Measurements from ENCODE around the gene GUCY2D. TPM values are rescaled to one million over a fixed set of nuclear protein-coding genes. Genes with fewer than 3 reads are reported as not detected.
A peak's percentile ranks its signal among the peaks of the same experiment; 100 is the strongest.

GUCY2D gene
- polyA plus RNA-seq, 1 donor from 2014 or later = 0.07 TPM

GRCh38 chr17:8062807-8063483, 60.5 kb downstream of the GUCY2D start:
- no peak overlapping the region for H2AFZ ChIP-seq (ENCODE audit: low read depth, low read length)
- H3K27me3 ChIP-seq (ENCODE audit: insufficient read depth, low read depth, low read length) = peaks cover 70% of the 10 kb centered on the region
- H3K79me2 ChIP-seq (replicated peaks; ENCODE audit: insufficient read depth, low read length) = no peaks in the 10 kb centered on the region
- H3K9me2 ChIP-seq (ENCODE audit: insufficient read depth, low read length) = no peaks in the 10 kb centered on the region
- peak overlapping the region; percentile 29 for H3K4me3 ChIP-seq (ENCODE audit: low read length)
- H3K27ac ChIP-seq (ENCODE audit: low read length) = no peak overlapping the region
- no peaks in the 10 kb centered on the region for H3K36me3 ChIP-seq (ENCODE audit: insufficient read depth, low read length)
- no peaks in the 10 kb centered on the region for H3K9me3 ChIP-seq (ENCODE audit: low read length)
- no peak overlapping the region for H3K9ac ChIP-seq (ENCODE audit: low read length)
- no peaks in the 10 kb centered on the region for H3F3A ChIP-seq (ENCODE audit: insufficient read depth, low read length, poor library complexity, severe bottlenecking)
- TF ChIP-seq MXI1 (conservative IDR thresholded peaks at IDR 0.05; ENCODE audit: poor library complexity, severe bottlenecking) (no peak), RAD21 (conservative IDR thresholded peaks at IDR 0.05) (no peak), TAF1 (IDR thresholded peaks at IDR 0.05; ENCODE audit: low read depth) (no peak), SMC3 (conservative IDR thresholded peaks at IDR 0.05; ENCODE audit: poor library complexity) (no peak), EZH2 (IDR thresholded peaks at IDR 0.05; ENCODE audit: borderline replicate concordance, insufficient read depth, low read length, poor library complexity, severe bottlenecking) (no peak), EP300 (conservative IDR thresholded peaks at IDR 0.05; ENCODE audit: poor library complexity, severe bottlenecking) (no peak), CTCF (IDR thresholded peaks at IDR 0.05; ENCODE audit: poor library complexity, severe bottlenecking) (no peak), POLR2AphosphoS5 (IDR thresholded peaks at IDR 0.05) (no peak), REST (IDR thresholded peaks at IDR 0.05; ENCODE audit: borderline replicate concordance) (no peak)
- H3K4me2 ChIP-seq (ENCODE audit: low read length) = no peak overlapping the region
- H4K20me1 ChIP-seq (ENCODE audit: insufficient read depth) = no peaks in the 10 kb centered on the region

GRCh38 chr17:8063761-8064534, 61.5 kb downstream of the GUCY2D start:
- H3K36me3 ChIP-seq (ENCODE audit: insufficient read depth, low read length) = no peaks in the 10 kb centered on the region
- no peak overlapping the region for H3K4me2 ChIP-seq (ENCODE audit: low read length)
- no peak for TF ChIP-seq MXI1 (conservative IDR thresholded peaks at IDR 0.05; ENCODE audit: poor library complexity, severe bottlenecking)
- TF ChIP-seq REST (IDR thresholded peaks at IDR 0.05; ENCODE audit: borderline replicate concordance) = no peak
- no peak for TF ChIP-seq TAF1 (IDR thresholded peaks at IDR 0.05; ENCODE audit: low read depth)
- no peak for TF ChIP-seq POLR2AphosphoS5 (IDR thresholded peaks at IDR 0.05)
- TF ChIP-seq CTCF (IDR thresholded peaks at IDR 0.05; ENCODE audit: poor library complexity, severe bottlenecking) = no peak
- TF ChIP-seq SMC3 (conservative IDR thresholded peaks at IDR 0.05; ENCODE audit: poor library complexity) = no peak
- no peak for TF ChIP-seq EZH2 (IDR thresholded peaks at IDR 0.05; ENCODE audit: borderline replicate concordance, insufficient read depth, low read length, poor library complexity, severe bottlenecking)
- TF ChIP-seq EP300 (conservative IDR thresholded peaks at IDR 0.05; ENCODE audit: poor library complexity, severe bottlenecking) = no peak
- TF ChIP-seq RAD21 (conservative IDR thresholded peaks at IDR 0.05) = no peak
- H3K9me2 ChIP-seq (ENCODE audit: insufficient read depth, low read length) = no peaks in the 10 kb centered on the region
- no peaks in the 10 kb centered on the region for H3K79me2 ChIP-seq (replicated peaks; ENCODE audit: insufficient read depth, low read length)
- no peak overlapping the region for H2AFZ ChIP-seq (ENCODE audit: low read depth, low read length)
- H3K9me3 ChIP-seq (ENCODE audit: low read length) = no peaks in the 10 kb centered on the region
- no peak overlapping the region for H3K27ac ChIP-seq (ENCODE audit: low read length)
- H3K27me3 ChIP-seq (ENCODE audit: insufficient read depth, low read depth, low read length) = peaks cover 66% of the 10 kb centered on the region
- H3K9ac ChIP-seq (ENCODE audit: low read length) = no peak overlapping the region
- no peak overlapping the region for H3K4me3 ChIP-seq (ENCODE audit: low read length)
- no peaks in the 10 kb centered on the region for H4K20me1 ChIP-seq (ENCODE audit: insufficient read depth)
- H3F3A ChIP-seq (ENCODE audit: insufficient read depth, low read length, poor library complexity, severe bottlenecking) = no peaks in the 10 kb centered on the region

All from neural cell (in vitro differentiated cells).